ENCODE measurements around the gene EXOSC5.
A peak's percentile ranks its signal among the peaks of the same experiment; 100 is the strongest.
"Not testable (repeated sequence)": the region's sequence is repeated elsewhere in the genome, so short reads cannot be mapped to it uniquely, and the experiment has no call there.

The EXOSC5 gene

GRCh38 chr19:41398050-41398418, 875 bp upstream of the EXOSC5 start:
- in situ Hi-C loops (cut with HindIII; ENCODE audit: low pct_ligation_motif_present, low sequenced_read_pairs) = no loop called here
- H3K27ac ChIP-seq = peak overlapping the region; percentile 96
- no peak for DNase-seq
- no peaks in the 10 kb centered on the region for H3K36me3 ChIP-seq (replicated peaks)
- H3K4me3 ChIP-seq (ENCODE audit: low read depth, low read length) = peak overlapping the region; percentile 73
- no peak for TF ChIP-seq CTCF (IDR thresholded peaks at IDR 0.05; ENCODE audit: low read depth, low read length, missing control alignments)
- H3K27me3 ChIP-seq (replicated peaks) = no peaks in the 10 kb centered on the region

GRCh38 chr19:41395355-41395754, 1.8 kb downstream of the EXOSC5 start:
- DNase-seq = no peak
- Histone ChIP-seq H3K27ac (no peak overlapping the region), H3K27me3 (replicated peaks) (no peaks in the 10 kb centered on the region), H3K36me3 (replicated peaks) (peaks cover 12% of the 10 kb centered on the region), H3K4me3 (ENCODE audit: low read depth, low read length) (no peak overlapping the region)
- TF ChIP-seq CTCF (IDR thresholded peaks at IDR 0.05; ENCODE audit: low read depth, low read length, missing control alignments) = no peak
- in situ Hi-C loops (cut with HindIII; ENCODE audit: low pct_ligation_motif_present, low sequenced_read_pairs) = no loop called here

GRCh38 chr19:41392775-41393174, 4.4 kb downstream of the EXOSC5 start:
- H3K4me3 ChIP-seq (ENCODE audit: low read depth, low read length) = no peak overlapping the region
- no peak for TF ChIP-seq CTCF (IDR thresholded peaks at IDR 0.05; ENCODE audit: low read depth, low read length, missing control alignments)
- H3K36me3 ChIP-seq (replicated peaks) = peaks cover 24% of the 10 kb centered on the region
- in situ Hi-C loops (cut with HindIII; ENCODE audit: low pct_ligation_motif_present, low sequenced_read_pairs) = no loop called here
- DNase-seq = no peak
- H3K27me3 ChIP-seq (replicated peaks) = no peaks in the 10 kb centered on the region
- H3K27ac ChIP-seq = no peak overlapping the region

- H3K36me3 ChIP-seq (replicated peaks) = peaks cover 24% of the 10 kb centered on the region
- H3K27ac ChIP-seq = no peak overlapping the region
- no peak for TF ChIP-seq CTCF (IDR thresholded peaks at IDR 0.05; ENCODE audit: low read depth, low read length, missing control alignments)
- H3K4me3 ChIP-seq (ENCODE audit: low read depth, low read length) = no peak overlapping the region
- H3K27me3 ChIP-seq (replicated peaks) = no peaks in the 10 kb centered on the region
- no peak for DNase-seq
- in situ Hi-C loops (cut with HindIII; ENCODE audit: low pct_ligation_motif_present, low sequenced_read_pairs) = no loop called here
Measured at GRCh38 chr19:41391618-41392017, 5.5 kb downstream of the EXOSC5 start.

- in situ Hi-C loops (cut with HindIII; ENCODE audit: low pct_ligation_motif_present, low sequenced_read_pairs) = no loop called here
- no peak for TF ChIP-seq CTCF (IDR thresholded peaks at IDR 0.05; ENCODE audit: low read depth, low read length, missing control alignments)
- peaks cover 18% of the 10 kb centered on the region for H3K36me3 ChIP-seq (replicated peaks)
- H3K27me3 ChIP-seq (replicated peaks) = no peaks in the 10 kb centered on the region
- no peak overlapping the region for H3K4me3 ChIP-seq (ENCODE audit: low read depth, low read length)
- no peak overlapping the region for H3K27ac ChIP-seq
- DNase-seq = no peak
Measured at GRCh38 chr19:41386442-41386841, 10.7 kb downstream of the EXOSC5 start.

- Histone ChIP-seq H3K27ac (no peak overlapping the region), H3K36me3 (replicated peaks) (peaks cover 7% of the 10 kb centered on the region), H3K4me3 (ENCODE audit: low read depth, low read length) (no peak overlapping the region), H3K27me3 (replicated peaks) (no peaks in the 10 kb centered on the region)
- TF ChIP-seq CTCF (IDR thresholded peaks at IDR 0.05; ENCODE audit: low read depth, low read length, missing control alignments) = no peak
- no peak for DNase-seq
- in situ Hi-C loops (cut with HindIII; ENCODE audit: low pct_ligation_motif_present, low sequenced_read_pairs) = no loop called here
Measured at GRCh38 chr19:41384351-41384750, 12.8 kb downstream of the EXOSC5 start.

- H3K27ac ChIP-seq; H3K4me3 ChIP-seq (ENCODE audit: low read depth, low read length); DNase-seq; H3K36me3 ChIP-seq (replicated peaks); in situ Hi-C loops (cut with HindIII; ENCODE audit: low pct_ligation_motif_present, low sequenced_read_pairs); H3K27me3 ChIP-seq (replicated peaks): not testable (repeated sequence)
Measured at GRCh38 chr19:41381536-41381935, 15.6 kb downstream of the EXOSC5 start.
